ENCODE data around the gene PPP4R4. TPM values are rescaled to one million over a fixed set of nuclear protein-coding genes. Genes with fewer than 3 reads are reported as not detected.
A peak's percentile ranks its signal among the peaks of the same experiment; 100 is the strongest.

Gene PPP4R4
- total RNA-seq, 1 donor from 2014 or later = 25.5 TPM

GRCh38 chr14:94129111-94129757 lies 44.9 kb upstream of the PPP4R4 start, which contains the start of gene IFI27L2:
Gene IFI27L2, minus strand, starts transcription at chr14:94129604. Its CDS starts 40 bp downstream, at chr14:94129564.
- TF ChIP-seq EZH2phosphoT487 (IDR thresholded peaks at IDR 0.05) = no peak
- peak; percentile 46 for TF ChIP-seq CTCF (IDR thresholded peaks at IDR 0.05)
- peak within 1 kb of the TSS; percentile 90 for H3K4me3 Mint-ChIP-seq
- peak; percentile 94 for DNase-seq (ENCODE audit: low spot score)
- Histone ChIP-seq H3K4me1 (peaks cover 4% of the 10 kb centered on the region), H3K9ac (no peak within 1 kb of the TSS), H2AFZ (replicated peaks) (peak within 1 kb of the TSS; percentile 97), H3K79me2 (ENCODE audit: low read depth) (no peaks in the 10 kb centered on the region), H3K4me2 (peak within 1 kb of the TSS; percentile 84), H3K36me3 (no peaks in the 10 kb centered on the region), H3K27ac (no peak within 1 kb of the TSS), H3K27me3 (no peaks in the 10 kb centered on the region), H3K9me3 (ENCODE audit: low read depth) (no peaks in the 10 kb centered on the region), H3K4me3 (peak within 1 kb of the TSS; percentile 53), H3F3A (ENCODE audit: low read depth) (peaks cover 16% of the 10 kb centered on the region), H4K20me1 (ENCODE audit: low read depth) (no peaks in the 10 kb centered on the region)
- no peaks in the 10 kb centered on the region for H3K36me3 Mint-ChIP-seq
- H3K9me3 Mint-ChIP-seq = no peaks in the 10 kb centered on the region
- H3K27ac Mint-ChIP-seq = peak within 1 kb of the TSS; percentile 40
- H3K4me1 Mint-ChIP-seq = peaks cover 18% of the 10 kb centered on the region
- H3K27me3 Mint-ChIP-seq (ENCODE audit: insufficient read depth, low read depth) = peaks cover 16% of the 10 kb centered on the region

- peak overlapping the region; percentile 90 for H3K4me3 Mint-ChIP-seq
- Histone ChIP-seq H3K36me3 (no peaks in the 10 kb centered on the region), H3K9me3 (ENCODE audit: low read depth) (no peaks in the 10 kb centered on the region), H3K79me2 (ENCODE audit: low read depth) (no peaks in the 10 kb centered on the region), H3K27ac (no peak overlapping the region), H3K4me2 (peak overlapping the region; percentile 84), H4K20me1 (ENCODE audit: low read depth) (no peaks in the 10 kb centered on the region), H3K9ac (no peak overlapping the region), H3K4me3 (peak overlapping the region; percentile 53), H3K4me1 (peaks cover 4% of the 10 kb centered on the region), H3F3A (ENCODE audit: low read depth) (peaks cover 16% of the 10 kb centered on the region), H3K27me3 (no peaks in the 10 kb centered on the region), H2AFZ (replicated peaks) (peak overlapping the region; percentile 48)
- H3K9me3 Mint-ChIP-seq = no peaks in the 10 kb centered on the region
- peaks cover 15% of the 10 kb centered on the region for H3K27me3 Mint-ChIP-seq (ENCODE audit: insufficient read depth, low read depth)
- TF ChIP-seq CTCF (IDR thresholded peaks at IDR 0.05) = no peak
- no peak for TF ChIP-seq EZH2phosphoT487 (IDR thresholded peaks at IDR 0.05)
- TF ChIP-seq EZH2 (IDR thresholded peaks at IDR 0.05) = no peak
- H3K36me3 Mint-ChIP-seq = no peaks in the 10 kb centered on the region
- DNase-seq (ENCODE audit: low spot score) = peak; percentile 75
- peaks cover 18% of the 10 kb centered on the region for H3K4me1 Mint-ChIP-seq
- H3K27ac Mint-ChIP-seq = peak overlapping the region; percentile 40
These were observed 44.2 kb upstream of the PPP4R4 start for GRCh38 chr14:94129758-94130414.

GRCh38 chr14:94132285-94132887 lies 41.7 kb upstream of the PPP4R4 start:
- no peak overlapping the region for H3K27ac ChIP-seq
- no peaks in the 10 kb centered on the region for H3K36me3 Mint-ChIP-seq

More at GRCh38 chr14:94132285-94132887, 41.7 kb upstream of the PPP4R4 start:
- Mint-ChIP-seq H3K4me3 (peak overlapping the region; percentile 33), H3K9me3 (peaks cover 7% of the 10 kb centered on the region), H3K27ac (no peak overlapping the region), H3K4me1 (peaks cover 18% of the 10 kb centered on the region), H3K27me3 (ENCODE audit: insufficient read depth, low read depth) (peaks cover 19% of the 10 kb centered on the region)
- Histone ChIP-seq H3K4me1 (peaks cover 4% of the 10 kb centered on the region), H3K79me2 (ENCODE audit: low read depth) (no peaks in the 10 kb centered on the region), H3K27me3 (no peaks in the 10 kb centered on the region), H3K4me3 (no peak overlapping the region), H2AFZ (replicated peaks) (no peak overlapping the region), H3K4me2 (no peak overlapping the region), H3K36me3 (no peaks in the 10 kb centered on the region), H3F3A (ENCODE audit: low read depth) (peaks cover 16% of the 10 kb centered on the region), H3K9me3 (ENCODE audit: low read depth) (peaks cover 6% of the 10 kb centered on the region), H4K20me1 (ENCODE audit: low read depth) (no peaks in the 10 kb centered on the region), H3K9ac (no peak overlapping the region)
- peak; percentile 98 for TF ChIP-seq CTCF (IDR thresholded peaks at IDR 0.05)
- TF ChIP-seq EZH2phosphoT487 (IDR thresholded peaks at IDR 0.05) = no peak
- no peak for TF ChIP-seq EZH2 (IDR thresholded peaks at IDR 0.05)
- DNase-seq (ENCODE audit: low spot score) = peak; percentile 80
